ENCODE data around the gene LCP1. TPM values are rescaled to one million over a fixed set of nuclear protein-coding genes. Genes with fewer than 3 reads are reported as not detected.

The LCP1 gene
- polyA plus RNA-seq, 1 of the 3 experiments (the other 2 are of a cell fraction), result 0.03 TPM

DNA sequence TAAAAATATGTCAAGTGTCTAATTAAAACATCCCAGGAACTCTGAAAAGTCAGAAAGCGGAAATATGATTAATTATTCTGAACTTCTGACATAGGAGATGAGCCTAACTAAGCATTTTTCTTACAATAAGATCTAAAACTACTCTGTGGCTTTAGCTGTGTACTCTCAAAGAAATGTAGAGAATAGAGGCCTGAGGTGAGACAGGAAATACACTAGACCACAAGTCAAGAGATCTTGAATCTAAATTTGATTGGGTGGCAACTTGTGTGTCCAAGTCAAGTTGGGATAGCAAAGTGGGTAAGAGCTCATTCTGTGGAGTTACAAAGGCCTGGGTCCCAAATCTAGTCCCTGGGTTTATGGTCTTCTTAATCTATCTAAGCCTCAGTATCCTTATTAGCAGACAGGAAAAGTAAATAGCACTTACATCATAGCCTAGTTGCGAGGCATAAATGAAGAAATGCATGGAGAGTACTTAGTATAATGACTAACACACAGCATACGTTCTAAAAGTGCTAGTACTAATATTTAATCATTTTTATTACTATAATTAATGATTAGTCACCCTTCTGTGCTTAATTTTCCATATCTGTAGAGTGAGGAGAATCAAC, 20.3 kb upstream of the LCP1 start:
- no peak for DNase-seq
- H3K4me1 ChIP-seq (ENCODE audit: control insufficient read depth in 1 of 2, insufficient read depth in 2 of 2, low read depth in 1 of 2, low read length in 1 of 2), result no peaks in the 10 kb centered on the region

DNA sequence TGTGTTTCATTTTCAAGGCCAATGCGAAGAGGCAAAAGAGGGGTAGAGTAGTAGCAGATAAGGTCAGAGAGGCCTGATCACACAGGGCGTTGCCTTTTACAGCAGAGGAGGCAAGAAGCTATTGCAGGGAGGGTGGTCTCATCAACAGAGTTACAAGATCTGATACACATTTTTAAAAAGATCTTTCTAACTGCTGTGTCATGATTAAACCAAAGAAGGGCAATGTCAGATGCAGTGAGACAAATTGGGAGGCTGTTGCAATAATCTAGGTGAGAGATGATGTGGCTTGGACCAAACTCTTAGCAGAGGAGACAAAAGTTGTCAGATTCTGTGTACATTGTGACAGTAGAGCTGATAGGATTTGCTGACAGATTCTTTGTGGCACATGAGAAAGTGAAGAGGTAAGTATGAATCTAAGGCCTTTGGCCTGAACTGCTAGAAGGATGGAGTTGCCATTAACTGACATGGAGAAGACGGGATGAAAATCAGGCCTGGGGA, 16.8 kb upstream of the LCP1 start:
- no peaks in the 10 kb centered on the region for H3K79me2 ChIP-seq (ENCODE audit: insufficient read depth)
- no peak overlapping the region for H3K4me3 ChIP-seq (ENCODE audit: low read depth in 2 of 2, low read length in 1 of 2)
- H2AFZ ChIP-seq (ENCODE audit: low read depth), result no peak overlapping the region
- no peaks in the 10 kb centered on the region for H3K36me3 ChIP-seq (replicated peaks in 1 of 2; ENCODE audit: control insufficient read depth in 1 of 2, insufficient read depth in 2 of 2, low read length in 1 of 2)
- H3K9me2 ChIP-seq, result no peaks in the 10 kb centered on the region
- H3K27me3 ChIP-seq (ENCODE audit: insufficient read depth), result no peaks in the 10 kb centered on the region
- DNase-seq, result no peak
- CTCF ChIA-PET, result no interaction called here
- TF ChIP-seq GATA2 (CRISPR knock-in tag; IDR thresholded peaks at IDR 0.05) (no peak), POLR2AphosphoS5 (IDR thresholded peaks at IDR 0.05; ENCODE audit: low read depth, low read length) (no peak)
- POLR2A ChIA-PET, result no interaction called here
- no peak overlapping the region for H3K9ac ChIP-seq
- no peak overlapping the region for H3K27ac ChIP-seq (ENCODE audit: low read depth in 2 of 2, low read length in 1 of 2)
- H4K20me1 ChIP-seq (ENCODE audit: insufficient read depth), result no peaks in the 10 kb centered on the region
- no peaks in the 10 kb centered on the region for H3F3A ChIP-seq (replicated peaks; ENCODE audit: insufficient read depth)
- H3K4me1 ChIP-seq (ENCODE audit: control insufficient read depth in 1 of 2, insufficient read depth in 2 of 2, low read depth in 1 of 2, low read length in 1 of 2), result no peaks in the 10 kb centered on the region
- H3K9me3 ChIP-seq, result no peaks in the 10 kb centered on the region
- WGBS (ENCODE audit: low lambda C conversion rate), result 55% methylated on average over 3 of the region's 3 CpGs
- H3K4me2 ChIP-seq, result no peak overlapping the region

More for the DNA sequence above, 20.3 kb upstream of the LCP1 start:
- no peaks in the 10 kb centered on the region for H3K79me2 ChIP-seq (ENCODE audit: insufficient read depth)
- no peaks in the 10 kb centered on the region for H4K20me1 ChIP-seq (ENCODE audit: insufficient read depth)
- CTCF ChIA-PET, result no interaction called here
- H3K9ac ChIP-seq, result no peak overlapping the region
- no peak overlapping the region for H3K4me3 ChIP-seq (ENCODE audit: low read depth in 2 of 2, low read length in 1 of 2)
- H3K9me3 ChIP-seq, result no peaks in the 10 kb centered on the region
- no peaks in the 10 kb centered on the region for H3K9me2 ChIP-seq
- TF ChIP-seq POLR2AphosphoS5 (IDR thresholded peaks at IDR 0.05; ENCODE audit: low read depth, low read length) (no peak), EZH2phosphoT487 (IDR thresholded peaks at IDR 0.05; ENCODE audit: borderline replicate concordance, low read depth) (no peak), TCF12 (IDR thresholded peaks at IDR 0.05) (no peak), SIN3A (IDR thresholded peaks at IDR 0.05; ENCODE audit: borderline replicate concordance, low read depth, low read length) (no peak), TAF1 (IDR thresholded peaks at IDR 0.05; ENCODE audit: borderline replicate concordance, low read depth, low read length) (no peak)
- TF ChIP-seq, protein P1, sequence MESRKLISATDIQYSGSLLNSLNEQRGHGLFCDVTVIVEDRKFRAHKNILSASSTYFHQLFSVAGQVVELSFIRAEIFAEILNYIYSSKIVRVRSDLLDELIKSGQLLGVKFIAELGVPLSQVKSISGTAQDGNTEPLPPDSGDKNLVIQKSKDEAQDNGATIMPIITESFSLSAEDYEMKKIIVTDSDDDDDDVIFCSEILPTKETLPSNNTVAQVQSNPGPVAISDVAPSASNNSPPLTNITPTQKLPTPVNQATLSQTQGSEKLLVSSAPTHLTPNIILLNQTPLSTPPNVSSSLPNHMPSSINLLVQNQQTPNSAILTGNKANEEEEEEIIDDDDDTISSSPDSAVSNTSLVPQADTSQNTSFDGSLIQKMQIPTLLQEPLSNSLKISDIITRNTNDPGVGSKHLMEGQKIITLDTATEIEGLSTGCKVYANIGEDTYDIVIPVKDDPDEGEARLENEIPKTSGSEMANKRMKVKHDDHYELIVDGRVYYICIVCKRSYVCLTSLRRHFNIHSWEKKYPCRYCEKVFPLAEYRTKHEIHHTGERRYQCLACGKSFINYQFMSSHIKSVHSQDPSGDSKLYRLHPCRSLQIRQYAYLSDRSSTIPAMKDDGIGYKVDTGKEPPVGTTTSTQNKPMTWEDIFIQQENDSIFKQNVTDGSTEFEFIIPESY (IDR thresholded peaks at IDR 0.05; ENCODE audit: borderline replicate concordance, low read depth), result no peak
- POLR2A ChIA-PET, result no interaction called here
- H3F3A ChIP-seq (replicated peaks; ENCODE audit: insufficient read depth), result no peaks in the 10 kb centered on the region
- no peaks in the 10 kb centered on the region for H3K36me3 ChIP-seq (replicated peaks in 1 of 2; ENCODE audit: control insufficient read depth in 1 of 2, insufficient read depth in 2 of 2, low read length in 1 of 2)
- H2AFZ ChIP-seq (ENCODE audit: low read depth), result no peak overlapping the region
- no peak overlapping the region for H3K4me2 ChIP-seq
- WGBS (ENCODE audit: low lambda C conversion rate), result 70% methylated on average over 3 of the region's 3 CpGs
- no peaks in the 10 kb centered on the region for H3K27me3 ChIP-seq (ENCODE audit: insufficient read depth)
- no peak overlapping the region for H3K27ac ChIP-seq (ENCODE audit: low read depth in 2 of 2, low read length in 1 of 2)

DNA sequence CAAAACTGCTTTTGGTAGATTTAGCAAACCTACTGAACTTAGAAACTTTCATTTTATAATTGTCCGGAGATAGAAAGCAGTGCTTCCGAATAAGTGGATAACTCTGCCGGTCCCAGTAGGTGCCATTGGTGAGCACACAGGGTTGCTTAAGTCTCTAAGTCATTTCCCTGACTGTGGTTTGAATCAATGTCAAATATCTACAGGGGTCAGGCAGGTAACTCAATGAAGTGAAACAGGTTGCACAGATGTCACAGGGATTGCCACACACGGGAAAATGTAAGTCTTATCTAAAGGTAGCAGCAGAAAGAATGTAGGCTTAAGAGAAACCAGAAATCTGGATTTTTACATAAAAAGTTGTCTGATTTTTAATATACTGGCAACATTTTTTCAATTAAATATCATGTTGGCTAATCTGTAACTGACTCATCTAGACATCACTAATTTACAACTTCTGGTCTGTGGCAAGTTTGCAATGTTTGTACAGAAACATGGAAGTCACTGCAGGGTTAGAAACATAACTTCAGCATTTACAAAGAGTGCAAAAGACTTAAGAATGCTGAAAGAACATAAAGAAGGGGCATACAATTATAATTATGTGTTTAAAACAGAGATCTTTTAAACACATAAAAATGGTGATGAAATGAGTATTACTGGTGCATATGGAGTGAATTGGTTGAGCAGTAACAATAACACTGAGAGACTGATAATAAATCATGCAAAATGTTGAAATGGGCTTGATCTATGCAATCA, 15.5 kb upstream of the LCP1 start:
- no peaks in the 10 kb centered on the region for H3K4me1 ChIP-seq (ENCODE audit: control insufficient read depth in 1 of 2, insufficient read depth in 2 of 2, low read depth in 1 of 2, low read length in 1 of 2)
- 80% methylated on average over 4 of the region's 4 CpGs for WGBS (ENCODE audit: low lambda C conversion rate)
- H3K9ac ChIP-seq, result no peak overlapping the region
- no peak overlapping the region for H3K4me3 ChIP-seq (ENCODE audit: low read depth in 2 of 2, low read length in 1 of 2)
- H4K20me1 ChIP-seq (ENCODE audit: insufficient read depth), result no peaks in the 10 kb centered on the region
- H3K27ac ChIP-seq (ENCODE audit: low read depth in 2 of 2, low read length in 1 of 2), result no peak overlapping the region
- no peaks in the 10 kb centered on the region for H3K36me3 ChIP-seq (replicated peaks in 1 of 2; ENCODE audit: control insufficient read depth in 1 of 2, insufficient read depth in 2 of 2, low read length in 1 of 2)
- DNase-seq, result no peak
- no peaks in the 10 kb centered on the region for H3K27me3 ChIP-seq (ENCODE audit: insufficient read depth)
- no peak overlapping the region for H3K4me2 ChIP-seq
- 0 out of 2 replicates have a peak overlapping the region, but pooled peaks have one; percentile 65 for H2AFZ ChIP-seq (ENCODE audit: low read depth)
- ChIA-PET POLR2A (no interaction called here), CTCF (no interaction called here)
- no peaks in the 10 kb centered on the region for H3F3A ChIP-seq (replicated peaks; ENCODE audit: insufficient read depth)
- H3K79me2 ChIP-seq (ENCODE audit: insufficient read depth), result no peaks in the 10 kb centered on the region
- no peaks in the 10 kb centered on the region for H3K9me2 ChIP-seq
- H3K9me3 ChIP-seq, result no peaks in the 10 kb centered on the region
- TF ChIP-seq, protein P2, sequence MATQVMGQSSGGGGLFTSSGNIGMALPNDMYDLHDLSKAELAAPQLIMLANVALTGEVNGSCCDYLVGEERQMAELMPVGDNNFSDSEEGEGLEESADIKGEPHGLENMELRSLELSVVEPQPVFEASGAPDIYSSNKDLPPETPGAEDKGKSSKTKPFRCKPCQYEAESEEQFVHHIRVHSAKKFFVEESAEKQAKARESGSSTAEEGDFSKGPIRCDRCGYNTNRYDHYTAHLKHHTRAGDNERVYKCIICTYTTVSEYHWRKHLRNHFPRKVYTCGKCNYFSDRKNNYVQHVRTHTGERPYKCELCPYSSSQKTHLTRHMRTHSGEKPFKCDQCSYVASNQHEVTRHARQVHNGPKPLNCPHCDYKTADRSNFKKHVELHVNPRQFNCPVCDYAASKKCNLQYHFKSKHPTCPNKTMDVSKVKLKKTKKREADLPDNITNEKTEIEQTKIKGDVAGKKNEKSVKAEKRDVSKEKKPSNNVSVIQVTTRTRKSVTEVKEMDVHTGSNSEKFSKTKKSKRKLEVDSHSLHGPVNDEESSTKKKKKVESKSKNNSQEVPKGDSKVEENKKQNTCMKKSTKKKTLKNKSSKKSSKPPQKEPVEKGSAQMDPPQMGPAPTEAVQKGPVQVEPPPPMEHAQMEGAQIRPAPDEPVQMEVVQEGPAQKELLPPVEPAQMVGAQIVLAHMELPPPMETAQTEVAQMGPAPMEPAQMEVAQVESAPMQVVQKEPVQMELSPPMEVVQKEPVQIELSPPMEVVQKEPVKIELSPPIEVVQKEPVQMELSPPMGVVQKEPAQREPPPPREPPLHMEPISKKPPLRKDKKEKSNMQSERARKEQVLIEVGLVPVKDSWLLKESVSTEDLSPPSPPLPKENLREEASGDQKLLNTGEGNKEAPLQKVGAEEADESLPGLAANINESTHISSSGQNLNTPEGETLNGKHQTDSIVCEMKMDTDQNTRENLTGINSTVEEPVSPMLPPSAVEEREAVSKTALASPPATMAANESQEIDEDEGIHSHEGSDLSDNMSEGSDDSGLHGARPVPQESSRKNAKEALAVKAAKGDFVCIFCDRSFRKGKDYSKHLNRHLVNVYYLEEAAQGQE (IDR thresholded peaks at IDR 0.05; ENCODE audit: low read depth, low read length), result no peak
- TF ChIP-seq, protein P3, sequence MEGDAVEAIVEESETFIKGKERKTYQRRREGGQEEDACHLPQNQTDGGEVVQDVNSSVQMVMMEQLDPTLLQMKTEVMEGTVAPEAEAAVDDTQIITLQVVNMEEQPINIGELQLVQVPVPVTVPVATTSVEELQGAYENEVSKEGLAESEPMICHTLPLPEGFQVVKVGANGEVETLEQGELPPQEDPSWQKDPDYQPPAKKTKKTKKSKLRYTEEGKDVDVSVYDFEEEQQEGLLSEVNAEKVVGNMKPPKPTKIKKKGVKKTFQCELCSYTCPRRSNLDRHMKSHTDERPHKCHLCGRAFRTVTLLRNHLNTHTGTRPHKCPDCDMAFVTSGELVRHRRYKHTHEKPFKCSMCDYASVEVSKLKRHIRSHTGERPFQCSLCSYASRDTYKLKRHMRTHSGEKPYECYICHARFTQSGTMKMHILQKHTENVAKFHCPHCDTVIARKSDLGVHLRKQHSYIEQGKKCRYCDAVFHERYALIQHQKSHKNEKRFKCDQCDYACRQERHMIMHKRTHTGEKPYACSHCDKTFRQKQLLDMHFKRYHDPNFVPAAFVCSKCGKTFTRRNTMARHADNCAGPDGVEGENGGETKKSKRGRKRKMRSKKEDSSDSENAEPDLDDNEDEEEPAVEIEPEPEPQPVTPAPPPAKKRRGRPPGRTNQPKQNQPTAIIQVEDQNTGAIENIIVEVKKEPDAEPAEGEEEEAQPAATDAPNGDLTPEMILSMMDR (IDR thresholded peaks at IDR 0.05), result no peak
- TF ChIP-seq RXRA (IDR thresholded peaks at IDR 0.05; ENCODE audit: borderline replicate concordance, low read depth) (no peak), NRF1 (IDR thresholded peaks at IDR 0.05; ENCODE audit: low read depth, low read length) (no peak), GABPA (IDR thresholded peaks at IDR 0.05; ENCODE audit: low read depth) (no peak)
